ENCODE results near the gene REEP3.
"Not testable (repeated sequence)": the region's sequence is repeated elsewhere in the genome, so short reads cannot be mapped to it uniquely, and the experiment has no call there.

GRCh38 chr10:63564731-63565130, 43.5 kb downstream of the REEP3 start:
- TF ChIP-seq CTCF (conservative IDR thresholded peaks at IDR 0.05; ENCODE audit: low read depth, low read length); POLR2A (IDR thresholded peaks at IDR 0.05; ENCODE audit: low read depth, low read length); MXI1 (IDR thresholded peaks at IDR 0.05; ENCODE audit: borderline replicate concordance, low read depth, low read length); MAFK (IDR thresholded peaks at IDR 0.05; ENCODE audit: low read depth, low read length); NFE2L2 (IDR thresholded peaks at IDR 0.05; ENCODE audit: low read depth, low read length); RFX5 (IDR thresholded peaks at IDR 0.05; ENCODE audit: low read depth, low read length); RAD21 (IDR thresholded peaks at IDR 0.05; ENCODE audit: low read length); SMC3 (IDR thresholded peaks at IDR 0.05; ENCODE audit: low read depth, low read length); ELK1 (IDR thresholded peaks at IDR 0.05; ENCODE audit: borderline replicate concordance, low read depth, low read length); CHD1 (IDR thresholded peaks at IDR 0.05; ENCODE audit: low read depth, low read length); BHLHE40 (IDR thresholded peaks at IDR 0.05; ENCODE audit: low read depth, low read length): not testable (repeated sequence)
- TF ChIP-seq CEBPB (IDR thresholded peaks at IDR 0.05; ENCODE audit: low read depth, low read length) = peak; percentile 58
- TF ChIP-seq, protein P1, sequence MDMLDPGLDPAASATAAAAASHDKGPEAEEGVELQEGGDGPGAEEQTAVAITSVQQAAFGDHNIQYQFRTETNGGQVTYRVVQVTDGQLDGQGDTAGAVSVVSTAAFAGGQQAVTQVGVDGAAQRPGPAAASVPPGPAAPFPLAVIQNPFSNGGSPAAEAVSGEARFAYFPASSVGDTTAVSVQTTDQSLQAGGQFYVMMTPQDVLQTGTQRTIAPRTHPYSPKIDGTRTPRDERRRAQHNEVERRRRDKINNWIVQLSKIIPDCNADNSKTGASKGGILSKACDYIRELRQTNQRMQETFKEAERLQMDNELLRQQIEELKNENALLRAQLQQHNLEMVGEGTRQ (IDR thresholded peaks at IDR 0.05; ENCODE audit: low read depth, low read length) = not testable (repeated sequence)

Measured in IMR-90 (cell line).